HepG2 (cell line): Measurements from ENCODE around the gene TAF8. TPM values are rescaled to one million over a fixed set of nuclear protein-coding genes. Genes with fewer than 3 reads are reported as not detected.
"Not testable (repeated sequence)": the region's sequence is repeated elsewhere in the genome, so short reads cannot be mapped to it uniquely, and the experiment has no call there.

ENCODE experiments used
- ATAC-seq: fragments of 200-7000 bp; cut with Tn5 transposase; 3 replicates; pipeline ENCODE4 v1.9.1; 2020; ENCODE audit warnings: mild to moderate bottlenecking, moderate library complexity
- BruUV-seq: library from RNA; stranded (reverse); fragments of 400-500 nt; replicated peaks from 2 replicates; lab custom pipeline; 2021; lab: Mats Ljungman, UMichigan
- CTCF ChIA-PET: fragments of 300-600 bp; formaldehyde crosslinking; extraction: SDS; loops from one replicate; lab custom pipeline; 2021; ENCODE audit warnings: low total read pairs, inconsistent platforms, low intra/inter-chr PET ratio; lab: Yijun Ruan, JAX
- POLR2A ChIA-PET: fragments of 350-600 bp; sonication (Branson Sonifier 250); formaldehyde crosslinking; loops from one replicate; lab custom pipeline; 2020; ENCODE audit warnings: antibody characterized with exemption, inconsistent platforms; lab: Yijun Ruan, JAX
- DNase-seq: peaks from one replicate; pipeline ENCODE4 v3.0.0-alpha.2; 2015; ENCODE audit warnings: low spot score
- FAIRE-seq: peaks from 3 replicates; lab custom pipeline; 2011; peaks lifted over from hg19 to GRCh38; lab: Jason Lieb, UNC
- H2AFZ ChIP-seq: one replicate; pipeline ENCODE4 v1.6.1; 2011; ENCODE audit warnings: low read length, inconsistent platforms
- H3K27ac ChIP-seq: fragments of 300-600 bp; 3 replicates; pipeline ENCODE4 v1.8.0; 2011; ENCODE audit warnings: mixed run types, mild to moderate bottlenecking, mixed read lengths, low read length, inconsistent platforms; ENCODE audit not compliant: insufficient read depth; ENCODE audit errors: extremely low read length
- H3K27me3 ChIP-seq, 2 experiments: fragments of 200-600 bp in 1 of 2; 2 replicates in 1 of 2; 3 replicates in 1 of 2; pipeline versions ENCODE4 v1.6.0 to v1.8.0; 2011; ENCODE audit warnings: low read length in 2 of 2, mild to moderate bottlenecking in 2 of 2, moderate library complexity in 2 of 2, inconsistent platforms in 1 of 2; ENCODE audit not compliant: insufficient read depth in 2 of 2, control insufficient read depth in 1 of 2
- H3K36me3 ChIP-seq, 2 experiments: fragments of 200-600 bp in 1 of 2; replicated peaks in 1 of 2; 2 replicates in 1 of 2; 3 replicates in 1 of 2; pipeline versions ENCODE4 v1.5.1 to v1.8.0; 2011; ENCODE audit warnings: low read length in 2 of 2, inconsistent platforms in 1 of 2; ENCODE audit not compliant: insufficient read depth in 2 of 2, control insufficient read depth in 1 of 2
- H3K4me1 ChIP-seq: 2 replicates; pipeline ENCODE4 v1.5.1; 2012; ENCODE audit warnings: low read length, inconsistent platforms; ENCODE audit not compliant: insufficient read depth
- H3K4me2 ChIP-seq: 2 replicates; pipeline ENCODE4 v1.6.0; 2011; ENCODE audit warnings: low read depth, low read length, inconsistent platforms
- H3K4me3 ChIP-seq, 3 experiments: fragments of 200-600 bp in 1 of 3; sonication (generic), shearing (Covaris generic) in 1 of 3; replicated peaks in 1 of 3; 2 replicates each; pipeline ENCODE4 v1.5.1; 2011 to 2016; ENCODE audit warnings: low read length in 3 of 3, inconsistent platforms in 2 of 3, low read depth in 2 of 3, mild to moderate bottlenecking in 2 of 3, control low read depth in 1 of 3, mixed read lengths in 1 of 3; ENCODE audit not compliant: insufficient read depth in 1 of 3
- H3K79me2 ChIP-seq: one replicate; pipeline ENCODE4 v1.6.1; 2011; ENCODE audit warnings: low read length, inconsistent platforms; ENCODE audit not compliant: insufficient read depth
- H3K9ac ChIP-seq: 2 replicates; pipeline ENCODE4 v1.6.0; 2011; ENCODE audit warnings: mild to moderate bottlenecking, low read depth, low read length, inconsistent platforms; ENCODE audit not compliant: insufficient read depth
- H3K9me3 ChIP-seq: 2 replicates; pipeline ENCODE4 v1.5.1; 2012; ENCODE audit warnings: mild to moderate bottlenecking, low read length
- H4K20me1 ChIP-seq: 2 replicates; pipeline ENCODE4 v1.6.0; 2011; ENCODE audit warnings: inconsistent platforms, mild to moderate bottlenecking, low read length, moderate library complexity; ENCODE audit not compliant: insufficient read depth
- ARHGAP35 ChIP-seq: sonication (generic); formaldehyde crosslinking; IDR thresholded peaks from 2 replicates; pipeline ENCODE4 v1.9.0; 2022; ENCODE audit warnings: mild to moderate bottlenecking, inconsistent platforms, moderate library complexity, missing genetic modification reagents, borderline replicate concordance
- EHMT2 ChIP-seq: fragments of 200-600 bp; sonication (generic); IDR thresholded peaks from 2 replicates; pipeline ENCODE4 v1.7.0; 2017; ENCODE audit warnings: antibody characterized with exemption, low read depth, low read length, borderline replicate concordance
- ELF3 ChIP-seq: IDR thresholded peaks from 2 replicates; pipeline ENCODE4 v1.6.1; 2016; ENCODE audit warnings: missing genetic modification reagents, missing compliant biosample characterization
- MED1 ChIP-seq: sonication (generic); formaldehyde crosslinking; IDR thresholded peaks from 2 replicates; pipeline ENCODE4 v1.4.0; 2020; ENCODE audit warnings: missing genetic modification reagents
- SRF ChIP-seq: IDR thresholded peaks from 2 replicates; pipeline ENCODE4 v1.6.1; 2011; ENCODE audit warnings: mild to moderate bottlenecking, low read depth, low read length, moderate library complexity
- ZBTB21 ChIP-seq: sonication (generic); formaldehyde crosslinking; IDR thresholded peaks from 2 replicates; pipeline ENCODE4 v1.4.0; 2020; ENCODE audit warnings: missing genetic modification reagents
- ZBTB4 ChIP-seq: sonication (generic); formaldehyde crosslinking; IDR thresholded peaks from 2 replicates; pipeline ENCODE4 v1.4.0; 2020; ENCODE audit warnings: missing genetic modification reagents, mild to moderate bottlenecking, borderline replicate concordance
- ZBTB7A ChIP-seq: sonication (generic); formaldehyde crosslinking; IDR thresholded peaks from 2 replicates; pipeline ENCODE4 v1.8.0; 2022; ENCODE audit warnings: mild to moderate bottlenecking, missing genetic modification reagents
- ZNF121 ChIP-seq: sonication (generic); formaldehyde crosslinking; IDR thresholded peaks from 2 replicates; pipeline ENCODE4 v1.5.0; 2020; ENCODE audit warnings: mild to moderate bottlenecking, missing genetic modification reagents
- WGBS: methylation state at CpG from one replicate; pipeline ENCODE4 v1.1.6; 2017; ENCODE audit warnings: low lambda C conversion rate; 5-methylcytosine and 5-hydroxymethylcytosine counted together
- in situ Hi-C: cut with HindIII; loops from 2 replicates; pipeline ENCODE4 v1.10.0; 2017; ENCODE audit warnings: low pct_unique_long_range_greater_than_20kb; ENCODE audit not compliant: extremely low pct_ligation_motif_present
- intact Hi-C: fragments of 100-400 bp; cut with micrococcal nuclease; formaldehyde crosslinking; loops from one replicate; pipeline ENCODE4 v1.10.0; 2022; ENCODE audit not compliant: unreplicated experiment
- polyA plus RNA-seq, 8 experiments: library from polyadenylated mRNA; depleted of rRNA in 3 of 8; stranded (reverse) in 7 of 8; unstranded in 1 of 8; fragments of >200 nt; fragmentation: Illumina TruSeq in 4 of 8; extraction: Trizol in 4 of 8; gene quantifications; 2 replicates each; pipeline versions ENCODE4 v1.2.1 to v1.2.3, GENCODE V29; 2011 to 2016; ENCODE audit warnings: low read depth in 4 of 8, missing spikeins in 1 of 8, mixed read lengths in 1 of 8; ENCODE audit not compliant: insufficient read depth in 1 of 8
- total RNA-seq, 5 experiments: library from RNA; depleted of rRNA; stranded (reverse); fragments of >200 nt; fragmentation: Illumina TruSeq; extraction: Trizol; gene quantifications; 2 replicates each; pipeline ENCODE4 v1.2.3, GENCODE V29; 2016; ENCODE audit warnings: low read depth in 1 of 5

Gene TAF8
- total and polyA plus RNA-seq, 2 of the 13 experiments (the other 11 are each of a cell fraction or from before 2014, with no cell fraction given): 25.2 to 25.8 TPM

DNA sequence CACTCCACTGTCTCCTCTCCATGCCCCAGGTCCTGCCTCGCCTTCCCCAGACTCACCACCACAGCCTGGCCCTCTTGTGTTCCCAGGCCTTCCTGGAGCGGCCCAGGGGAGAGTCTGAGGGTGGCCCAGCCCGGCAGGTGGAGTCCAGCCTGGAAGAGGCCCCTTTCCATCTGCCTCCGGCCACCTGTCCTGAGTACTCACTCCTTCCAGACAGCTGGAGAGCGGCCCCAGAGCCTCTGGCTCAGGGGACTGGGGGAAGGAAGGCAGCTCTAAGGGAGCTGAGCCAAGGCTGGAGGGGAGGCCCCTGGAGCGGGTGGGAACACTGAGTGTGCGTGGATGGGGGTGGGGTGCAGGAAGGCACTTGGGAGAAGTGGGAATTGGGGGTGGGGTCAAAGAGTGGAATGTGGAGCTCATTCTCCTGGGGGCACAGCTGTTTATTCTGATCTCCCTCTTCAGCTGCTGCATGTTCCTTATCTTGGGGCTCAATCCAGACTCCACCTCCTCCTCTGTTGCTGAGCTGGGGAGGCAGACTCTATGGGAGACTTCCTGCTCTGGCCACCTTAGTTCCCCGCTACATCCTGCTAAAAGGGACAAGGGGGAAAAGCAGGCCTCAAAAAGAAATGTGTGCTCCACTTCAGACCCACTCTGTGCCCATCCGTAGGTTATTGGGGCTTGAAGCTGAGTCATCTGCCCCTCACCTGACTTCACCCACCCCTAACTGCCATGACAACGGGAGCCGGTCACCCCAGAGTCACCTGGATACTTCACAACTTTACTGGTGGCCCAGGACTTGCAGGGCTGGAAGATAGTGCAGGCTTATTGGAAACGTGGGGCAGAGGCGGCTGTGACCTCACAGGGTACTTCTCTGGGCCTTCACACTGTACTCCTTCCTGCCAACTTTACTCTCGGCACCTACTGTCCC is 19.5 kb upstream of the TAF8 start (continued):
- TF ChIP-seq ZBTB4: no peak
- TF ChIP-seq SRF: no peak
- TF ChIP-seq EHMT2: no peak
- no peak for TF ChIP-seq ELF3 (CRISPR knock-in tag)
- no peak for TF ChIP-seq MED1 (CRISPR knock-in tag)
- TF ChIP-seq ARHGAP35 (CRISPR knock-in tag): no peak
- no peak for TF ChIP-seq ZBTB21

DNA sequence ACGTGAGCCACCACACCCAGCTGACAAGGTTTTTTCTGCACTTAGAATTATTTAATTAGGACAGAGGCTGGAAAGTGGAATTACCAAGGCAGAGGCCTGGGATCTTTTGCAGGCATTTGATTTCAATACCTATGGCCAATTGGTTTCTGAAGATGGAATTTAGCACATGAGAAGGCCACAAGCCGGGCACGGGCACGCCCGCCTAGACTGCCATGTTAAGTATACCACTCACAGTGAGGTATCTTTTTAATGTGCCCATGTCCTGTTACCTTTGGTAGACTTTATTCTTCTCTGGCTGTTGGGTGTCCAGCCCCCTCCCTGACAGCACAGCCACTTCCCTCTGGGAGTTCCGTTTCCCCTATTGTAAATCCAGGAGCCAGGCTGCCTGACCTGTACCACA is 18.0 kb upstream of the TAF8 start:
- Histone ChIP-seq H3K27me3 (no peaks in the 10 kb centered on the region), H3K4me2 (no peak overlapping the region)
- BruUV-seq: no TSS peak
- 77% methylated on average over 6 of the region's 6 CpGs for WGBS
- no peak for DNase-seq
- CTCF ChIA-PET: no interaction called here
- TF ChIP-seq ZNF121 (CRISPR knock-in tag) (0 out of 2 replicates have a peak, but pooled peaks have one; percentile 5), ZBTB7A (CRISPR knock-in tag) (no peak)
- TF ChIP-seq, all 625 proteins: peak for 1
- Histone ChIP-seq H3K4me3 (no peak overlapping the region), H3K4me1 (peaks cover 8% of the 10 kb centered on the region; the same call in 1 of the 2 replicates), H3K27ac (no peak overlapping the region), H3K9ac (no peak overlapping the region), H4K20me1 (no peaks in the 10 kb centered on the region), H3K36me3 (no peaks in the 10 kb centered on the region), H2AFZ (no peak overlapping the region), H3K79me2 (no peaks in the 10 kb centered on the region), H3K9me3 (no peaks in the 10 kb centered on the region)
- POLR2A ChIA-PET: no interaction called here
- FAIRE-seq: no peak
- in situ Hi-C loops (loop anchor here (25.0 kb wide), 1 partner anchor 670 kb away; no protein-coding TSS in a partner anchor), intact Hi-C loops (no loop called here)
- ATAC-seq: no peak

GRCh38 chr6:42037669-42038068 is 12.7 kb upstream of the TAF8 start:
- H3K79me2 ChIP-seq, POLR2A ChIA-PET, CTCF ChIA-PET, H4K20me1 ChIP-seq, H3K27ac ChIP-seq, H3K4me2 ChIP-seq, FAIRE-seq, H3K36me3 ChIP-seq, H3K27me3 ChIP-seq, BruUV-seq, ATAC-seq, H3K9ac ChIP-seq, H3K4me3 ChIP-seq, DNase-seq, H2AFZ ChIP-seq, H3K9me3 ChIP-seq, intact Hi-C loops, H3K4me1 ChIP-seq: not testable (repeated sequence)
- in situ Hi-C loops: loop anchor here (25.0 kb wide), 1 partner anchor 675 kb away; no protein-coding TSS in a partner anchor
- 82% methylated on average over 15 of the region's 15 CpGs for WGBS
